CD4-positive, alpha-beta T cell treated with Interferon alpha-2 for 1 hour (primary cell): ENCODE data around the gene MINDY4B.
"Not testable (repeated sequence)": the region's sequence is repeated elsewhere in the genome, so short reads cannot be mapped to it uniquely, and the experiment has no call there.

Experiments
- DNase-seq, 2 donors: peaks; one replicate each; pipeline ENCODE4 v3.0.0-alpha.2; 2020 to 2022

The MINDY4B gene

GRCh38 chr3:150898046-150898754, 7.0 kb downstream of the MINDY4B start:
- DNase-seq, result no peak

GRCh38 chr3:150897592-150897991, 7.6 kb downstream of the MINDY4B start:
- no peak for DNase-seq

GRCh38 chr3:150890831-150891230, 14.4 kb downstream of the MINDY4B start:
- no peak for DNase-seq

- no peak for DNase-seq
Measured at GRCh38 chr3:150890295-150890694, 14.9 kb downstream of the MINDY4B start.

GRCh38 chr3:150889106-150889505, 16.1 kb downstream of the MINDY4B start:
- DNase-seq, result peak in 1 of 2 donors; percentile 5

- DNase-seq, result no peak
Measured at GRCh38 chr3:150887031-150887430, 18.2 kb downstream of the MINDY4B start.

- DNase-seq, result no peak
Measured at GRCh38 chr3:150885535-150885934, 19.7 kb downstream of the MINDY4B start.

- DNase-seq, result no peak
Measured at GRCh38 chr3:150878996-150879575, 26.2 kb downstream of the MINDY4B start.

GRCh38 chr3:150878290-150878689, 26.9 kb downstream of the MINDY4B start:
- DNase-seq, result no peak

- no peak for DNase-seq
Measured at GRCh38 chr3:150877303-150877702, 27.9 kb downstream of the MINDY4B start.

GRCh38 chr3:150876611-150877265, 28.5 kb downstream of the MINDY4B start:
- no peak for DNase-seq

- DNase-seq, result no peak
Measured at GRCh38 chr3:150875548-150875947, 29.7 kb downstream of the MINDY4B start.

GRCh38 chr3:150874666-150875219, 30.5 kb downstream of the MINDY4B start:
- DNase-seq, result no peak

GRCh38 chr3:150871192-150871591, 34.0 kb downstream of the MINDY4B start:
- no peak for DNase-seq

GRCh38 chr3:150870406-150870805, 34.8 kb downstream of the MINDY4B start:
- no peak for DNase-seq

GRCh38 chr3:150868282-150868681, 37.0 kb downstream of the MINDY4B start:
- DNase-seq, result no peak

- DNase-seq, result no peak
Measured at GRCh38 chr3:150867434-150867833, 37.8 kb downstream of the MINDY4B start.

GRCh38 chr3:150863921-150864320, 41.3 kb downstream of the MINDY4B start:
- DNase-seq, result not testable (repeated sequence)

GRCh38 chr3:150861851-150862250, 43.4 kb downstream of the MINDY4B start:
- no peak for DNase-seq

GRCh38 chr3:150857936-150858335, 47.3 kb downstream of the MINDY4B start:
- not testable (repeated sequence) for DNase-seq

- no peak for DNase-seq
Measured at GRCh38 chr3:150850191-150850590, 55.0 kb downstream of the MINDY4B start.

- DNase-seq, result no peak
Measured at GRCh38 chr3:150848864-150849263, 56.4 kb downstream of the MINDY4B start.

- DNase-seq, result no peak
Measured at GRCh38 chr3:150847433-150847832, 57.8 kb downstream of the MINDY4B start.

GRCh38 chr3:150844484-150844883, 60.8 kb downstream of the MINDY4B start:
- DNase-seq, result no peak
